Cerebellar cortex (tissue), 1 donor: Measurements from ENCODE around the gene EIF2D.

Experiments used
- DNase-seq: peaks from one replicate; pipeline ENCODE4 v3.0.0-alpha.2; 2015; ENCODE audit warnings: low spot score

Gene EIF2D

DNA sequence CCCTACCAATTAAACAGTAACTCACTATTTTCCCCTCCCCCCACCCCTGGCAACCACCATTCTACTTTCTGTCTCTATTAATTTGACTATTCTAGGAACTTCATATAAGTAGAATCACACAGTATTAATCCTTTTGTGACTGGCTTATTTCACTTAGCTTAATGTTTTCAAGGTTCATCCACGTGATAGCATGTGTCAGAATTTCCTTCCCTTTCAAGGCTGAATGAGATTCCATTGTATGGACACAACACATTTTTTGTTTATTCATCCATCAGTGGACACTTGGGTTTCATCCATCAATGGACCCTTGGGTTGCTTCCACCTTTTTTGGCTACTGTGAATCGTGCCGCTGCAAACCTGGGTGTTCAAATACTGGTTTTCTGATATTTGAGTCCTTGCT lies 41.7 kb downstream of the EIF2D start:
- no peak for DNase-seq

DNA sequence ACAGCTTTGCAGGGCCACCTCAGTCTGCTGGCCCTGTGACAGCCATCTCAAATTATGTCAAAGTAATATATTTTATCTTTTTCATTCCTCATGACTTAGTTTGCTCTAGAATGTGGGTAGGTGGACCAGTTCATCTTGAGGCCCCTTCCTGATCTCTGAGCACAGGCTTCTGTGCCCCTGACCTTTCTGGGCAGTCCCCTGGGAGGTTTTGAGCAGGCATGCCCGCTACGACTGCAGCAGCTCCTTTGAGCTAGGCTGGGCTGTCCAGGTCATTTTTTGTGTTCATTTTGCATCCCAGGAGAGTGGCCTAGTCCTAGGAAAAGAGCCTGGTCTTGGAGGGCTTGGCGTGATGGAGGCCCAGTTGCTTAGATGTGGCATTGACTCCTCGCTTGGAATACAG lies 42.7 kb downstream of the EIF2D start:
- no peak for DNase-seq

DNA sequence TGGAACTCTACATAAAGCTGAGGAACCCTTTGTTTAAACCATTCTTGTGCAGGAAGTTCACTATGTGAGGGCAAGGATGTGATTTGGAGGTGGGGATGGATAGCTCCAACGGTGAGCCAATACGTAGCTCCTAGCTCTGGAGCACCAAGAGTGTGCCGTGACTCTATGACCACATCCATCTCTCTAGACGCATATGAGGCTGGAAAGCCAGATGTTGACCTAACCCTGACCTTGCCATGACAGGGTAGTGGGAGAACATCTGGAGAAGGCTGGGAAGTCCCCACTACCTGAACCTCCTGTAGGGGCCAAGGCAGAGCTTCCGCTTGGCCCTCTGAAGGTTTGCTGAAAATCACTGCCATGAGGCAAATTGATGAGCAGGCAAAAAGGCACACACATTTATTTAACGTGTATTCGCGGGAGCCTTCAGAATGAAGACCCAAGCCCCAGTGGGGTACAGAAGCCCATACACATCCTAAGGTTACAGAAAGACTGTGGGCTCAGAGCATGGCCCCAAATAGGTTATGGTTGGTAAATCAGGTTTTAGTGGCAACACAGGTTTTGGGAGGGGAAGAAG lies 43.4 kb downstream of the EIF2D start:
- no peak for DNase-seq

DNA sequence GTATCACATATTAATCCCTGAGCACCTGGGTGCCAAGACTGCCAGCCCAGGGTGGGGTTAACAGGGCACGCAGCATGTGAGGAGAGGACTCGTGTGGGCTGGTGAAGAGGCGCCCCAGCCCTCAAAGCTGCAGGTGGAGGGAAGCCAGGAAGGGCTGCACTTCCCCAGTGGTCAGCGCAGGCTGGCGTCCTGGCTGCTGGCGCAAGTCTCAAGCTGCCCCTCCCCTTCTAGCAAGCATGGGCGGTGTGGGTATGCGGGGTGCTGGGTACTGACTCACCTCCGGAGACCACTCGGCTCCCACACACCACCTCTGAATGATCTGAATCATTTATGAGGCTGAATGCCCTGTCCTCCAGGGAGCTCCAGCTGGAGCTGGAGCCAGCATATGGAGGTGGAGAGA lies 44.0 kb downstream of the EIF2D start:
- DNase-seq: no peak

DNA sequence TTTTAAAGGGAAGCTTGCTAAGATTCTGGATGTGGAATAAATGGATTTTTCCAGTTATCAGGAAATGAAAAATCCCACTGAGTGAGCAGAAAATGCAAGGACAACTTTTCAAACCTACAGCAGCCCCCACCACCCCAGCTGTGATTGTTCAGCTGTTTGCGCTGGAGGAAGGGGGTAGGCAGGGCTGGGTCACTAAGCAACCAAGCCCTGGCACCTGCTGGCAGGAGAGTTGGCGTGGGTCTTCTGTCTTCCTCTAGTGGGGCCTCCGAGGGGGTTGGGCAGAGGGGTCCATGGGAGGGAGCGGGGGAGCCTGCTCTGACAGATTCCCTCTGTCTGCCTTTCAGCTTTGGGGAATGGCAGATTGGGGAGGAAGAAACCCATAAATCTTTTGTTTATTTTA lies 45.3 kb downstream of the EIF2D start:
- no peak for DNase-seq

DNA sequence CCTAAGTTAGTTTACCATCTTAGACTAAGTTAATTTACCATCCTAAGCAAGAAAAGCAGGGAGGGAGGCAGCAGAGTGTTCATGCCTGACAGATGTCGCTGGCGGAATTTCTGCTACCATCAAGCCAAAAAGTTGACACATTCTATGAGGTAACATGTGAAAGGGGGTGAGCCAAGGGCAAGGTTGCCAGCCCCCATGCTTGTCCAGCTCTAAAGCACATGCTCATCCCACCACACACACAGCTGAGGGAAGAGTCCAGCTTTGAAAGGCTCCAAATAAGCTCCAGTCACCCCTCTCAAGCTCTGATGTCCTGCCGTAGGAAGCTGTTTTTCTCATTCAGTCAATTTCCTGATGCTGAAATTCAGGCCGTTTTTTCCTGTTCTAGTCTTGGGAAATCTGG lies 46.3 kb downstream of the EIF2D start:
- no peak for DNase-seq

DNA sequence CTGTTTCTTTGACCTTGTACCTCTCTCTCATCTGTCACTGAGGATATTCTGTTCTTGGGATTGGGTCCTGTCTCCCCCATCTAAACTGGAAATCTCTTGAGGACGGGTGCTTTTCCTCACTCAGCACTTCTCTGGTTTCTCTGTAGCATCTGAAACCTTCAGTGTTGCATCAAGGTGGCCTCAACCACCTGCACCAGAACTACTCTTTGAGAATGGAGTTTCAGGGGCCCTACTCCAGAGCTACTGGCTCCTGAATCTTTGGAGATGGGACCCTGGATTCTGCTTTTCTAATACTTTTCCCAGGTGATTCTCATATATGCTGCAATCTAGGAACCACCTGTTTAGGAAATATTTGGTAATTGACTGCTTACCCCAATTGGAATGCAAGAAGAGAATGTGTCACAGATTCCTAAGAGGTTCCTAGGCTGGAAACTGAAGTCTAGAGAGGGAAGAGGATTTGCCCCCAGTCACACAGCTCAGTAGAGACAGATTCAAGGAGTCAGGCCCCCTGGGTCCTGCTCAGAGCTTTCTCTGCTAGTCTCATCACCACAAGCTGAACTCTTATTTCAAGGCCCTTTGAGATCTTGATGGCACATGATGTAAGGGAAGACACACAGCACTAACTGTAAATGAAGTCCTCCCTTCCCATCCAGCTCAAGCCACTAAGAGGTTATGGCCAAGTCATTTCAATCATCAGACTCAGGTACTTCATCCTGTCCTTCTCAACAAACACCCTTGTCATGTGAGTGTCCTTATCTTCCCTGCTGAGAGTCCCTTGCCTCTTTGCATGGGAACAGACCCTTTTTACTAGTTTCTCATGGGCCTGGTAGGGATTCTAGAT lies 48.7 kb downstream of the EIF2D start:
- no peak for DNase-seq

DNA sequence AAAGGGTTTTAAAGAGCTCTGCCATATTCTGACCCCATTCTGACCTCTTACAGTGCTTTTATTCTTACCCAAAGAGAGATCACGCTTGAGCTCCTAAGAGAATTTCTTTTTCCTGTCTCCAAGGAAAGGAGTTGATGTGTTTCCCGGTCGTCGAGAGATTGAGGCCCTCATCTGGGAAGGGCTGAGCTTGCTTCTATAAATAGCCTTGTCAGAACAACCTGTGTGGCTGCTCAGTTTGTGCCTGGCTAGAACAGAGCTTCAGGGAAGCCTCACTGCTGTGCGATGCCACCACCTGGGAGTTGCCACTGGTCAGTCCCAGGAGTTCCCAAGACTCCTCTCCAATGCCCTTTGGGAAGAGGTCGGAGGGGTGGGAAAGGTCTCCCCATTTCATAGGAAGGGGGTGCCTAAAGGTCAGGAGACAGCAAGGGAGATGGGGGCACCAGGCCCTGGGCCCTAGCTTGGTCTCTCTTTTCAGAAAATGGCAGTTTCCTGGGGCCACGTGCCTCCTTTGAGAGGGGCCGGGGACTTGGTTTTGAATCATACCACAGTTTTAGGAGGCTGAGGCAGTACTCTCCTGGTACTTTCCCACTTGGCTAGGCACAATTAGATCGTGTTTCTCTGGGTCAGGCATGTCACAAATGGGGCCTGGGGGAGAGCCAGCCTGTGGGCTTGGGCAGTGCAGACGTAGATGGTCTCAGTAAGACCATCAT lies 52.1 kb downstream of the EIF2D start:
- DNase-seq: peak; percentile 14

DNA sequence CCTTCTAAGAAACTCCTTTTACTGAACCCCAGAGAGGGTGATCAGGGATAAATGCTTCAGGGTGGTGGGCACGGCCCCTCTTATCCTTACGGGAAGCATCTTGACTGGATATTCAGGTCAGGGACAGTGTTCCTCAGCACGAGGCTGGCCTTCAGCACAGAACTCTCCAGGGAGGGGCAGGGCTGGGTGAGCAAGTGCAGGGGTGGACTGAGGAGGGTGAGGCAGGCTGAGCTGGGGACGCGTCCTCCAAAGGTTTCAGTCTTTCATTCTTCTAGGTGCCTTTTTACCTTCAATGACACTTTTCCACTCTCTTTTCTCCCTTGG lies 52.6 kb downstream of the EIF2D start:
- no peak for DNase-seq

DNA sequence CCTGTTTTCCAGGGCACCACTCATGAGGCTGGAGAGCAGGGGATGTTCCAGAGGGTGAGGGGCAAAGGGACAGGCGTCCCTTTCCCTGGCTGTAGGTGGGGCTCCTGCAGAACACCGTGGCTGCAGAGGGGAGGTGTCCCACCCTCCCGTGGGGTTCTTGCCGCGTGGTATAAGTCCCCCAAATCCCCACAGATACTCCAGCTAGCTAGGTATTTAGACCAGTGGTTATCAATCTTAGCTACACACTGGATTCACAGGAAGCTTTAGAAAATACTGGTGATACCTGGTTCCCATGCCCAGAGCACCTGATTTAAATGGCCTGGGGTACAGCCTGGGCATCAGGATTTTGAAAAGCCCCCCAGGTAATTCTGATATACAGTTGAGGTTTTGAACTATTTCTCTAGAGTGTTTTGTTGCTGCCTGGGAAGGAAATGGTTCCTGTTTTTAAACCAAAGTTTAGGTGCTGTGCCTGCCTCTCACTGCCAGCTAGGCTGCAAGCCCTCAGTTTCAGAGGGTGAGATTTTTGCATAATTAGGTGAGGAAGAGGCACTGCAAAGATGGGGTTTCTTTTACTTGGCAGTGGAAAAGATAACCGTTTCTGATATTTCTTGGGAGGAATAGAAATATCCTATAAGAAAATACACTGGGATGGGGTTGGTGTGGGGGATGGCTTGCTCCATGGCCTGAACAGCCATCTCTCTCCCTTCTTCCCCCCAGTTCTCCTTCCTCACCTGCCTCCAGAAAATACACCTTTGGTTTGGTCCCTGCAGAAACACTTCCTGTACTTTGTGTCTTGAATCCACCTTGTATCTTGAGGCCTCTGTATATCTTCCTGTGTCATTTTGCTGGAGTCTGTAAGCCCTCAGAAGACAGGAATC lies 53.2 kb downstream of the EIF2D start:
- DNase-seq: no peak

DNA sequence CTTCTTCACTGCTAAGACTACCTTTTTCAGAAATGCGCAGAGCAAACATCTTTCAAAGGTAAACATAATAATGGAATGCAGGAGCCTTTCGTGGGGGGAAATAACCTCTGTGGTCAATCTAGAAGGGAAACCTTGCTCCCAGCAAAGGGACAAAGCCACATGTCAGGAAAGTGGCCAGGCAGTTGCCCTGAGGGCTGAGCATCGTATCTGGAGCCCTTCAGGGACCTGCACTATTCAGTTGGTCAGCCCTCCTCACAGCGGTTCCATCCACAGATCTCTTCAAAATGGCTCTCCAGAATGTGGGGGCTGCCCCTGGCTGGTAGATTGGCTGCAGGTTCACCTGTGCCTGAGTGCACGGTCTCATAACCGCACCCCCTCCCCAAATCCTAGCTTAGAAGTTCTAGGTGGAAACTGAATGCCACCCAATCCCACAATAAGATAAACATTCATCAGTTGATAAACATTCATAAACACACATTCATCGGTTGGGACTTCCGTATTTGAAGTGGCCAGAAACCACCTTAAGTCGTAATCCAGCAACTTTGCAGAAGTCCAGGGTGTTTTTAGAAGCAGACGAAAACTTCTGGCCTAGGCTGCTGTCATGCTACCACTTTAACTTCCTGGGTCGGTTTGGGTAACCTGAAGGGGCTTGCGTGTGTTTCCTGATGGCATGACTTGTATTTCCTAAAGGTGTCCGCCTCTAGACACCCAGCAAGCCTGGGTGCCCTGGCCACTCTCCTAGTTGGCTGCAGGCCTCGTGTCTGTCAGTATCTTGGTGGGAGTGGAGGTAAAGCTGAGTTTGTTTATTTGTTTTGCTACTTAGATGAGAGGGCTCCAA lies 54.4 kb downstream of the EIF2D start:
- DNase-seq: peak; percentile 33

DNA sequence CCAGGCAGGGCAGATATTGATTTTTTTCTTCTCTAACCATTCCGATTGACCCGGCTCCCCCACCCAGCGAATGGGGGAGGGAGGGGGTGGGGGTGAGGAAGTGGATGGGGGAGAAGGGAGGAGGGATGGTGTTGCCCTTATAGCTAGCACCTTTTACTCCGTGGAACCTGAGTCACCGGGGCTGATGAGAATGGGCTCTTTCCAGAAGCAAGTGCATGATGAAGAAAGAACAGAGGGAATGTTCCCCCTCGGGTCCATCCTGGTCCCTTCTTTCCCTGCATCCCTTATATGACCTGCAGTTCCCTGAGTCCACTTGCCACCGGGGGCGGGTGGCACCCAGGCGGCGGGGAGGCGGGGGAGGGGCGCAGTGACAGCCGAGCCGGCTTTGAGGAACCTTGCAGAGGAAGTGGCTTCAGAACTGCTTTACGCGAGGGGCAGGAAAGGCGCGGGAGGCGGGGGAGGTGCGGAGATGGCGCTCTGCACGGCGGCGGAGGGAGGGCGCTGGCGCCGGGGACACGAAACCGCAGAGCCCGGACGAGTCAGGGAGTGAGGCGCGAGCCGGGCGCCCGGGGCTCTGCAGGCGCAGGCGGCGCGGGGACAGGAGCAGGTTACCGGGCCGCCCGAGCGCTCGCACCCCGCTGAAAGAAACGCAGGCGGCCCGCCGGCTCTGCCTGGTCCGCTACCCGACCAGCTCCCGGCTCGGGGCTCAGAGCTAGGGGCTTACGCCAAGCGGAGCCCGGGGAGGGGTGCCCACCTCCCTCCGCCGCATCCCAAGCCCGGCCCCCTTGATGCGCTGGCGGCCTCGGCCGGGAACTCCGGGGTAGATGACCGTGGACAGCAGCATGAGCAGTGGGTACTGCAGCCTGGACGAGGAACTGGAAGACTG lies 55.3 kb downstream of the EIF2D start:
- DNase-seq: peak; percentile 63

DNA sequence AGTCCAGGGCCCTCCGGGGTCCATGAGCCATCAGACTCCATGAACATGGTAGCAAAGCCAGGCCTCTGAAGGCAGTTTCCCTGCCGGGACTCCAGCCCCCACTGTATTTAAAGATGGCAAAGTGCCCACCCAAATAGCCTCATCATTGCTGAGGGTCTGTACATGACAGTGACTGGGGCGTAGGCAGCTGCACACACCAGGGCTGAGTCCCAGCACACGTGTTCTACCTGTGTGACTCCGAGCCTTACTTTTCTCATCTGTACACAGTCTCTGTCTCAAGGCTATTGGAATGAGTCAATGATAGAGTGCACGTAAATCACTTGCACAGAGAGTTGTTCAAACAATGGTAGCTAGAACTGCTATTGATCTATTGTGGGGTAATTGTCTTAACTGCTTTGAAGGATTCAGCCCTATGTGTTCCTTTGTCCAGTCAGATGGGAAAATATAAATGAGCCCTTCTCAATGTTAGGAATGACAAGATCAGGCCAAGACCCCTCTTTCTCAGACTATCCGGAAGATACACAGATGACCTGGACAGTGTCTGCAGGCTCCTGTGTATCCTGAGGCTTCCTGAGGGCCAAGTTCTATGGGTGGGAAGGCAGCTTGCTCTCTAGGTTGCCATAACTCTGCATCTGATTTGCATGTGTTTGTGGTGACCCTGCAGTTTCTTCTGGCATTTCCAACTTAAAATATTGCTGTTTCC lies 56.1 kb downstream of the EIF2D start:
- DNase-seq: no peak

DNA sequence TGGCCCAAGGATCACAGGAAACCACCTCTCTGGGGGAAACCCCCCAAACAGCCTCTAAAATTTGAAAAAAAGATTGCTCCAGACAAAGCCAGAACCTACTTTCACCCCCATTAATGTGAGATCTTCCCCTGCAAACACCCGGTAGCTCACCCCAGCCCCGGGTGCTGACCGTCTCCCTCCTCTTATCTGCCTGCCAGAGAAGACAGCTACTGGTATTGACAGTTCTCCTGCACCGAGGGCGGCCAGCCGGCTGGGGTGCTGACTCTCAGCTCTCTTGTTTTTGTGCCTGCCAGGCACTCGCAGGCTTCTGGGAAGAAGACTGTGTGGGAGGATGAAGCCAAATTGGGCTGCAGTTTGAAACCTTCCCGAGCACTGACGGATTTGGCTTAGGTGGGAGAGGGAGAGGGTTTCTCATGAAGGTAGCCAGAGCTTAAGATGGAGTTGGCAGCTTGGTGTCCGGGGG lies 56.8 kb downstream of the EIF2D start:
- peak; percentile 32 for DNase-seq

DNA sequence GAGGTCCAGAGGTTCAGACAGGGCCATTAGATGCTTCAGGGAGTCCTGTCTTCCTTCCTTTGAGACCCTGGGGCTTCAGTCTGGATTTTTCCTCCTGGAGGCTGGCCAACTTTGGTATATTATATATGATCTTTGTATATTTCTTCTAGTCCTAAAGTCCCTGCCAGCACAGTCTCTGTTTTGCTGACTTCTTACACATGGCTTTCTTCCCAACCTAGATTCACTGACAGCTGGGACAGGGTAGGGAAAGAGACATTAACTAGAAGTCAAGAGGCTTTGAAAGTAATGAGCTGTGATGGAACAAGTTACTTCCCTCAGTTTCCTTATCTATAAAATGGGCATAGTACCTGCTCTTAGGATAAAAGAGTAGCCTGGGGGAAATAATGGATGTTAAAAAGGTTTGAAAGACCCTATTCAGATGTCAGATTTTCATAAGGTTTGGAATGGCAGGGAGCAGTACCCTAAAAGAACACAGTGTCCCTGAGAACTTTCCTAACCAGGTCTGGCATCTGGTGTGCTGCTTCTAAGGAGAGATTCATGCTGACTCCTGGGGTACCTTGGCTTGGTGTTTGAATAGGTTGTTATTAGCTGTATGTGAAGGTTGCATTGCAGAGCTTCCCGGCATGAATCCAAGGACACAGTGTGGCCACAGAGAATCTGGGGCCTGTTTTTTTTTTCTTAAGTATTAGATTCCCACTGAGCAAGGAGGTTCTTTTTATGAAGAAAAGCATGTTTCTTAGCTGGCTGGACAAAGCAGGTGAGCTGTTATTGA lies 57.4 kb downstream of the EIF2D start:
- DNase-seq: peak; percentile 18

DNA sequence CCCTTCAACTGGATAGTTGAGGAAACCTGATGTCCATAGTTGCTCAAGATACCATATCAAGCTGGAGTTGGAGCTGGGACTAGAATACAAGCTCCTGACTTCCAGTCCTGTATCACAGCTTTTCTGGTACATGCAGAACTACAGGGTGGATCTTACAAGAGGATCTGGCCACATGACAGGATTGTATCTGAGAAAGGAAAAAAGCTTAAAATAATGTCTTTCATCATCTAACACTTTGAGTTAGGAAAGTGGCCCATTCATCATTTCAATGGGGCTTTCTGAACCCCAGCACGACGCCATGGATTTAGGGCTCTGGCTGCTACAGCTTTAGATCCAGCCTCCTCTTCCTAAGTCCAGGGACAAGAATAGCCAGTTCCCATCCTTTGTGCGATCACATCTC lies 58.1 kb downstream of the EIF2D start:
- DNase-seq: no peak

DNA sequence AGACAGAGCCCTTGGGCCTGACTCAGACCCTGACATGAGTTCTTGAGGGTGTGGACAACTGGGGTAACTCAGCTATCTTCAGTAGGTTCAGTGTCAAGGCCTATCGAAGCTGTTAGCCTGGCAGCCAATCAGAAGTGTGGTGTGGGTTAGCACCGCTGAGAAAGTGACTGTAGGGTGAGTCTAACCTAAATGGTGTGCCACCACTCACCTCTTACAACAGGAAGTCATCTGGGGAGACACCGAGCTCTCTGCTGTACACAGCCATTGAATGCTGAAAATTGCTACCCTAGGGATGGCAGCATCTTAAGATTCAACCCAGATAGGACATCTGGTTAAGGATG lies 60.3 kb downstream of the EIF2D start:
- no peak for DNase-seq

DNA sequence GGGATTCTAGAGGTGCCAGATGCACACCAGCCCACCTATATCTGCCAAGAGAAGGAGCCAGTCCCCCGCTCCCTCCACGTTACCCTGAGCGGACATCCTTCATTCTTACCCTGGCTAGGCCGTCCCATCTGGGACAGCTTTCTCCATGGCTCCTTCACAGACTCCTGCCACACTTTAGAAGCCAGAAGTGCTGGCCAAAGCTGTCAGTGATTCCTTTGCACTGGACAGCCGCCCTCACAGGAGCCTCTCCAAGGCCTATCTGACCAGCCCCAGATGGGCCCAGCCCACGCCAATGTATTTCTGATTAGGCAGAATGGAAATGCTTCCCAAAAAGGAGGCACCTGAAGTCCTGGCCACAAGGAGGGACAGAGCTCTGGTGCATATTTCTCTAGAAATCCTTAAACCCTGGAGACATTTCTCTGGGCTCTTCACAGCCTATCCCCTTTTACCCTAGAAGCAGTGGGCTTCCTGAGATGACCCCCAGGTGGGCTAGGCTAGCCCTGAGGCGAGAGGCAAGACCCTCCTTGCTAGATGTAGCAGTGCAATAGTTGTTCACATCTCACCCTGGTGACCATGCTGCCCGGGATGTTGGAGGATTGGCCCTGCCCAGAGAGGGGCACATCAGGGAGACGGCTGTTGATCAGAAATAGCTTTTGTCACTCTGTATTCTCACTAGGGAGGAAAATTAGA lies 60.8 kb downstream of the EIF2D start:
- no peak for DNase-seq
